Measurements from ENCODE around the gene CCDC61.

CCDC61 gene

GRCh38 chr19:45999653-46000121 lies 4.4 kb downstream of the CCDC61 start:
- H3K36me3 ChIP-seq (ENCODE audit: control insufficient read depth in 2 of 2, insufficient read depth in 2 of 2, low read length in 2 of 2) = peaks cover 0 to 4% of the 10 kb centered on the region in 2 donors
- peaks cover 17% of the 10 kb centered on the region for H3K4me1 ChIP-seq (ENCODE audit: control insufficient read depth, insufficient read depth, low read length)
- no peak overlapping the region for H3K9ac ChIP-seq (ENCODE audit: low read length in 2 of 2)
- peaks cover 12 to 13% of the 10 kb centered on the region in 2 donors for H3K27me3 ChIP-seq (ENCODE audit: control insufficient read depth in 1 of 2, insufficient read depth in 2 of 2, low read length in 2 of 2)
- H3K27ac ChIP-seq (ENCODE audit: low read length) = no peak overlapping the region
- no peak overlapping the region for H3K4me3 ChIP-seq (ENCODE audit: low read length in 2 of 2)
- H3K9me3 ChIP-seq (ENCODE audit: control insufficient read depth in 2 of 2, low read length in 2 of 2) = no peaks in the 10 kb centered on the region

- H3K9me3 ChIP-seq (ENCODE audit: control insufficient read depth in 2 of 2, low read length in 2 of 2) = no peaks in the 10 kb centered on the region
- no peak overlapping the region for H3K4me3 ChIP-seq (ENCODE audit: low read length in 2 of 2)
- H3K27me3 ChIP-seq (ENCODE audit: control insufficient read depth in 1 of 2, insufficient read depth in 2 of 2, low read length in 2 of 2) = peaks cover 12 to 13% of the 10 kb centered on the region in 2 donors
- H3K4me1 ChIP-seq (ENCODE audit: control insufficient read depth, insufficient read depth, low read length) = peaks cover 14% of the 10 kb centered on the region
- peaks cover 0 to 4% of the 10 kb centered on the region in 2 donors for H3K36me3 ChIP-seq (ENCODE audit: control insufficient read depth in 2 of 2, insufficient read depth in 2 of 2, low read length in 2 of 2)
- no peak overlapping the region for H3K27ac ChIP-seq (ENCODE audit: low read length)
- H3K9ac ChIP-seq (ENCODE audit: low read length in 2 of 2) = no peak overlapping the region
Measured at GRCh38 chr19:46000491-46001246, 5.4 kb downstream of the CCDC61 start.

GRCh38 chr19:46002678-46003275 lies 7.5 kb downstream of the CCDC61 start:
- H3K9me3 ChIP-seq (ENCODE audit: control insufficient read depth in 2 of 2, low read length in 2 of 2) = no peaks in the 10 kb centered on the region
- H3K4me3 ChIP-seq (ENCODE audit: low read length in 2 of 2) = no peak overlapping the region
- peaks cover 12 to 15% of the 10 kb centered on the region in 2 donors for H3K27me3 ChIP-seq (ENCODE audit: control insufficient read depth in 1 of 2, insufficient read depth in 2 of 2, low read length in 2 of 2)
- H3K4me1 ChIP-seq (ENCODE audit: control insufficient read depth, insufficient read depth, low read length) = peaks cover 4% of the 10 kb centered on the region
- H3K36me3 ChIP-seq (ENCODE audit: control insufficient read depth in 2 of 2, insufficient read depth in 2 of 2, low read length in 2 of 2) = peaks cover 0 to 4% of the 10 kb centered on the region in 2 donors
- H3K9ac ChIP-seq (ENCODE audit: low read length in 2 of 2) = no peak overlapping the region
- H3K27ac ChIP-seq (ENCODE audit: low read length) = no peak overlapping the region

GRCh38 chr19:46006411-46006810 lies 11.1 kb downstream of the CCDC61 start:
- no peaks in the 10 kb centered on the region for H3K4me1 ChIP-seq (ENCODE audit: control insufficient read depth, insufficient read depth, low read length)
- no peaks in the 10 kb centered on the region for H3K9me3 ChIP-seq (ENCODE audit: control insufficient read depth in 2 of 2, low read length in 2 of 2)
- H3K27ac ChIP-seq (ENCODE audit: low read length) = no peak overlapping the region
- no peak overlapping the region for H3K4me3 ChIP-seq (ENCODE audit: low read length in 2 of 2)
- H3K36me3 ChIP-seq (ENCODE audit: control insufficient read depth in 2 of 2, insufficient read depth in 2 of 2, low read length in 2 of 2) = peaks cover 0 to 8% of the 10 kb centered on the region in 2 donors
- no peak overlapping the region for H3K9ac ChIP-seq (ENCODE audit: low read length in 2 of 2)
- peaks cover 0 to 2% of the 10 kb centered on the region in 2 donors for H3K27me3 ChIP-seq (ENCODE audit: control insufficient read depth in 1 of 2, insufficient read depth in 2 of 2, low read length in 2 of 2)

GRCh38 chr19:46009530-46010510 lies 14.6 kb downstream of the CCDC61 start:
- peaks cover 12 to 16% of the 10 kb centered on the region in 2 donors for H3K27me3 ChIP-seq (ENCODE audit: control insufficient read depth in 1 of 2, insufficient read depth in 2 of 2, low read length in 2 of 2)
- no peaks in the 10 kb centered on the region for H3K9me3 ChIP-seq (ENCODE audit: control insufficient read depth in 2 of 2, low read length in 2 of 2)
- no peak overlapping the region for H3K9ac ChIP-seq (ENCODE audit: low read length in 2 of 2)
- no peak overlapping the region for H3K27ac ChIP-seq (ENCODE audit: low read length)
- H3K36me3 ChIP-seq (ENCODE audit: control insufficient read depth in 2 of 2, insufficient read depth in 2 of 2, low read length in 2 of 2) = peaks cover 0 to 8% of the 10 kb centered on the region in 2 donors
- H3K4me3 ChIP-seq (ENCODE audit: low read length in 2 of 2) = no peak overlapping the region
- peaks cover 4% of the 10 kb centered on the region for H3K4me1 ChIP-seq (ENCODE audit: control insufficient read depth, insufficient read depth, low read length)

GRCh38 chr19:46014534-46014933 lies 19.3 kb downstream of the CCDC61 start:
- Histone ChIP-seq H3K4me3 (ENCODE audit: low read length in 2 of 2) (peak overlapping the region in 1 of 2 donors; percentile 54), H3K36me3 (ENCODE audit: control insufficient read depth in 2 of 2, insufficient read depth in 2 of 2, low read length in 2 of 2) (peaks cover 0 to 6% of the 10 kb centered on the region in 2 donors), H3K4me1 (ENCODE audit: control insufficient read depth, insufficient read depth, low read length) (peaks cover 20% of the 10 kb centered on the region), H3K27ac (ENCODE audit: low read length) (no peak overlapping the region), H3K27me3 (ENCODE audit: control insufficient read depth in 1 of 2, insufficient read depth in 2 of 2, low read length in 2 of 2) (peaks cover 20 to 28% of the 10 kb centered on the region in 2 donors), H3K9me3 (ENCODE audit: control insufficient read depth in 2 of 2, low read length in 2 of 2) (no peaks in the 10 kb centered on the region), H3K9ac (ENCODE audit: low read length in 2 of 2) (no peak overlapping the region)

- Histone ChIP-seq H3K4me3 (ENCODE audit: low read length in 2 of 2) (peak overlapping the region in 1 of 2 donors; percentile 89), H3K36me3 (ENCODE audit: control insufficient read depth in 2 of 2, insufficient read depth in 2 of 2, low read length in 2 of 2) (peaks cover 0 to 6% of the 10 kb centered on the region in 2 donors), H3K27me3 (ENCODE audit: control insufficient read depth in 1 of 2, insufficient read depth in 2 of 2, low read length in 2 of 2) (peaks cover 20 to 28% of the 10 kb centered on the region in 2 donors), H3K4me1 (ENCODE audit: control insufficient read depth, insufficient read depth, low read length) (peaks cover 20% of the 10 kb centered on the region), H3K9me3 (ENCODE audit: control insufficient read depth in 2 of 2, low read length in 2 of 2) (no peaks in the 10 kb centered on the region), H3K9ac (ENCODE audit: low read length in 2 of 2) (no peak overlapping the region), H3K27ac (ENCODE audit: low read length) (no peak overlapping the region)
Measured at GRCh38 chr19:46014941-46015686, 19.8 kb downstream of the CCDC61 start.

GRCh38 chr19:46015687-46016425 lies 20.6 kb downstream of the CCDC61 start:
- H3K9ac ChIP-seq (ENCODE audit: low read length in 2 of 2) = peak overlapping the region in 1 of 2 donors; percentile 37
- H3K9me3 ChIP-seq (ENCODE audit: control insufficient read depth in 2 of 2, low read length in 2 of 2) = no peaks in the 10 kb centered on the region
- peaks cover 0 to 3% of the 10 kb centered on the region in 2 donors for H3K36me3 ChIP-seq (ENCODE audit: control insufficient read depth in 2 of 2, insufficient read depth in 2 of 2, low read length in 2 of 2)
- H3K27ac ChIP-seq (ENCODE audit: low read length) = no peak overlapping the region
- peaks cover 20% of the 10 kb centered on the region for H3K4me1 ChIP-seq (ENCODE audit: control insufficient read depth, insufficient read depth, low read length)
- peaks cover 20 to 28% of the 10 kb centered on the region in 2 donors for H3K27me3 ChIP-seq (ENCODE audit: control insufficient read depth in 1 of 2, insufficient read depth in 2 of 2, low read length in 2 of 2)
- peak overlapping the region; percentile 89 to 90 for H3K4me3 ChIP-seq (ENCODE audit: low read length in 2 of 2)

GRCh38 chr19:46016426-46017094 lies 21.3 kb downstream of the CCDC61 start:
- peak overlapping the region; percentile 21 to 37 for H3K9ac ChIP-seq (ENCODE audit: low read length in 2 of 2)
- peak overlapping the region; percentile 89 to 90 for H3K4me3 ChIP-seq (ENCODE audit: low read length in 2 of 2)
- peaks cover 0 to 3% of the 10 kb centered on the region in 2 donors for H3K36me3 ChIP-seq (ENCODE audit: control insufficient read depth in 2 of 2, insufficient read depth in 2 of 2, low read length in 2 of 2)
- H3K4me1 ChIP-seq (ENCODE audit: control insufficient read depth, insufficient read depth, low read length) = peaks cover 20% of the 10 kb centered on the region
- H3K27me3 ChIP-seq (ENCODE audit: control insufficient read depth in 1 of 2, insufficient read depth in 2 of 2, low read length in 2 of 2) = peaks cover 19 to 26% of the 10 kb centered on the region in 2 donors
- no peak overlapping the region for H3K27ac ChIP-seq (ENCODE audit: low read length)
- no peaks in the 10 kb centered on the region for H3K9me3 ChIP-seq (ENCODE audit: control insufficient read depth in 2 of 2, low read length in 2 of 2)

All from stomach smooth muscle (tissue), 2 donors.